HepG2 (cell line): ENCODE results near the gene STAG3. TPM values are rescaled to one million over a fixed set of nuclear protein-coding genes. Genes with fewer than 3 reads are reported as not detected.
A peak's percentile ranks its signal among the peaks of the same experiment; 100 is the strongest.

Source experiments
- ARID4A ChIP-seq: sonication (generic); formaldehyde crosslinking; IDR thresholded peaks from 2 replicates; pipeline ENCODE4 v1.5.0; 2020; ENCODE audit warnings: mild to moderate bottlenecking, missing genetic modification reagents, borderline replicate concordance
- DNMT1 ChIP-seq: sonication (generic); formaldehyde crosslinking; IDR thresholded peaks from 2 replicates; pipeline ENCODE4 v1.5.1; 2020; ENCODE audit warnings: mild to moderate bottlenecking, missing genetic modification reagents
- GABPA ChIP-seq, 2 experiments: IDR thresholded peaks; 2 replicates each; pipeline ENCODE4 v1.6.1; 2011 to 2016; ENCODE audit warnings: low read depth in 2 of 2, low read length in 1 of 2, missing biosample characterization in 1 of 2, missing genetic modification characterization in 1 of 2
- GATAD2A ChIP-seq: IDR thresholded peaks from 2 replicates; pipeline ENCODE4 v1.6.1; 2016
- HIVEP1 ChIP-seq: sonication (generic); formaldehyde crosslinking; IDR thresholded peaks from 2 replicates; pipeline ENCODE4 v1.4.0; 2020; ENCODE audit warnings: mild to moderate bottlenecking, missing genetic modification reagents
- JUND ChIP-seq: sonication (generic); formaldehyde crosslinking; IDR thresholded peaks from 2 replicates; pipeline ENCODE4 v1.8.0; 2022; ENCODE audit warnings: mild to moderate bottlenecking, missing genetic modification reagents
- PATZ1 ChIP-seq: sonication (generic); formaldehyde crosslinking; IDR thresholded peaks from 2 replicates; pipeline ENCODE4 v1.4.0; 2020; ENCODE audit warnings: missing genetic modification reagents
- SPEN ChIP-seq: sonication (generic); formaldehyde crosslinking; IDR thresholded peaks from 2 replicates; pipeline ENCODE4 v1.5.1; 2020; ENCODE audit warnings: low read depth, mild to moderate bottlenecking, missing genetic modification reagents
- SRY ChIP-seq: sonication (generic); formaldehyde crosslinking; IDR thresholded peaks from 2 replicates; pipeline ENCODE4 v1.8.0; 2022; ENCODE audit warnings: mild to moderate bottlenecking, missing genetic modification reagents
- ZNF451 ChIP-seq: sonication (generic); formaldehyde crosslinking; IDR thresholded peaks from 2 replicates; pipeline ENCODE4 v1.5.0; 2020; ENCODE audit warnings: mild to moderate bottlenecking, missing genetic modification reagents
- ZNF704 ChIP-seq: sonication (generic); formaldehyde crosslinking; IDR thresholded peaks from 2 replicates; pipeline ENCODE4 v1.8.1; 2023; ENCODE audit warnings: mild to moderate bottlenecking, inconsistent platforms, moderate library complexity, missing genetic modification reagents, borderline replicate concordance
- polyA plus RNA-seq, 8 experiments: library from polyadenylated mRNA; depleted of rRNA in 3 of 8; stranded (reverse) in 7 of 8; unstranded in 1 of 8; fragments of >200 nt; fragmentation: Illumina TruSeq in 4 of 8; extraction: Trizol in 4 of 8; gene quantifications; 2 replicates each; pipeline versions ENCODE4 v1.2.1 to v1.2.3, GENCODE V29; 2011 to 2016; ENCODE audit warnings: low read depth in 4 of 8, missing spikeins in 1 of 8, mixed read lengths in 1 of 8; ENCODE audit not compliant: insufficient read depth in 1 of 8
- total RNA-seq, 5 experiments: library from RNA; depleted of rRNA; stranded (reverse); fragments of >200 nt; fragmentation: Illumina TruSeq; extraction: Trizol; gene quantifications; 2 replicates each; pipeline ENCODE4 v1.2.3, GENCODE V29; 2016; ENCODE audit warnings: low read depth in 1 of 5
- TF ChIP-seq, protein P1 (sequence below): sonication (generic); formaldehyde crosslinking; conservative IDR thresholded peaks from 2 replicates; pipeline ENCODE4 v1.4.0; 2020; ENCODE audit warnings: missing genetic modification reagents
- TF ChIP-seq, protein P2 (sequence below): sonication (generic); formaldehyde crosslinking; IDR thresholded peaks from 2 replicates; pipeline ENCODE4 v1.5.1; 2020; ENCODE audit warnings: missing genetic modification reagents, mild to moderate bottlenecking, borderline replicate concordance

Gene STAG3
- total and polyA plus RNA-seq, 2 of the 13 experiments (the other 11 are each of a cell fraction or from before 2014, with no cell fraction given) = 0.09 to 0.33 TPM

DNA sequence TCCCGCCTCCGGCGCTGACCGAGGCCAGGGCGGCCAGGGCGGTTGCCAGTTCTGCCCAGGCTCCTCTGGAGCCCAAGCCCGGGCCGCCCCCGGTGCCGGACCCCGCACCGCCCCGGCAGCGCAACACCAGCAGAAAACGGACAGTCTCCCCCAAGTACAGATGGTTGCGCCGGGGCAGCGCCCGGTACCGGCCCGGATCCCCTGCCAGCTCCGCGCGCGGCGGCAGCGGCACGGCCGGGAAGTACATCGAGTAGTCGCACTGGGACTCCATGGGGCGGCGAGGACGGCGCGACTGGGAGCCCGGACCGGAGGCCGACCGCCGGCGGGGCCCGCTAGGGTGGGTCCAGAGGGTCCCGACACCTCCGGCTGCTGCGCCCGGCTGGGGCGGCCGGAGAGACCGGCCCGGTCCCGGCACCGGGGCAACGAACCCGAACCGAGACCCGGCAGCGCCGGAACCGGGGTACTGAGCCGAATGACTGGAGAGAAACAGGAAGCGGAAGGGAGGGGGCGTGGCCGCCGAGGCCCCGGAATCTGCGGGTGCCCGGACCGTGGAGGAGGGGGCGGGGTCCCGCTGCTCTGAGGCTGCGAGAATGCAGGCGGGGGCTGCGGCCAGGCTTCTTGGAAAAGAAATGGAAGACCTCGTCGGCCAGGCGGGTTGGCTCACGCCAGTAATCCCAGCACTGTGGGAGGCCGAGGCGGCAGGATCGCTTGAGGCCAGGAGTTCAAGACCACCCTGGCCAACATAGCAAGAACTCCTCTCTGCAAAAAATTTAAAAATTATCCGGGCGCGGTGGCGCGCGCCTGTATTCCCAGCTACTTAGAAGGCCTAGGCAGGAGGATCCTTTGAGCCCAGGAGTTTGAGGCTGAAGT lies 19.3 kb upstream of the STAG3 start, which contains the start of gene TRAPPC14 (continued):
- TF ChIP-seq ZNF451 (CRISPR knock-in tag) (no peak), GATAD2A (CRISPR knock-in tag) (peak; percentile 39; the same call in 1 of the 2 replicates), SPEN (CRISPR knock-in tag) (peak; percentile 39; the same call in 1 of the 2 replicates), GABPA (IDR thresholded peaks at IDR 0.05; ENCODE audit: low read depth, low read length) (peak; percentile 89), GABPA (CRISPR knock-in tag; IDR thresholded peaks at IDR 0.05; ENCODE audit: low read depth) (peak; percentile 94), JUND (no peak), PATZ1 (peak; percentile 91), SRY (CRISPR knock-in tag) (no peak; the same call in 1 of the 2 replicates), HIVEP1 (peak; percentile 32; the same call in 1 of the 2 replicates), ZNF704 (0 out of 2 replicates have a peak, but pooled peaks have one; percentile 77), ARID4A (CRISPR knock-in tag) (peak; percentile 89), DNMT1 (CRISPR knock-in tag) (0 out of 2 replicates have a peak, but pooled peaks have one; percentile 24)
- TF ChIP-seq, protein P1, sequence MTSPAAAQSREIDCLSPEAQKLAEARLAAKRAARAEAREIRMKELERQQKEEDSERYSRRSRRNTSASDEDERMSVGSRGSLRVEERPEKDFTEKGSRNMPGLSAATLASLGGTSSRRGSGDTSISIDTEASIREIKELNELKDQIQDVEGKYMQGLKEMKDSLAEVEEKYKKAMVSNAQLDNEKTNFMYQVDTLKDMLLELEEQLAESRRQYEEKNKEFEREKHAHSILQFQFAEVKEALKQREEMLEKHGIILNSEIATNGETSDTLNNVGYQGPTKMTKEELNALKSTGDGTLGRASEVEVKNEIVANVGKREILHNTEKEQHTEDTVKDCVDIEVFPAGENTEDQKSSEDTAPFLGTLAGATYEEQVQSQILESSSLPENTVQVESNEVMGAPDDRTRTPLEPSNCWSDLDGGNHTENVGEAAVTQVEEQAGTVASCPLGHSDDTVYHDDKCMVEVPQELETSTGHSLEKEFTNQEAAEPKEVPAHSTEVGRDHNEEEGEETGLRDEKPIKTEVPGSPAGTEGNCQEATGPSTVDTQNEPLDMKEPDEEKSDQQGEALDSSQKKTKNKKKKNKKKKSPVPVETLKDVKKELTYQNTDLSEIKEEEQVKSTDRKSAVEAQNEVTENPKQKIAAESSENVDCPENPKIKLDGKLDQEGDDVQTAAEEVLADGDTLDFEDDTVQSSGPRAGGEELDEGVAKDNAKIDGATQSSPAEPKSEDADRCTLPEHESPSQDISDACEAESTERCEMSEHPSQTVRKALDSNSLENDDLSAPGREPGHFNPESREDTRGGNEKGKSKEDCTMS = no peak
- TF ChIP-seq, protein P2, sequence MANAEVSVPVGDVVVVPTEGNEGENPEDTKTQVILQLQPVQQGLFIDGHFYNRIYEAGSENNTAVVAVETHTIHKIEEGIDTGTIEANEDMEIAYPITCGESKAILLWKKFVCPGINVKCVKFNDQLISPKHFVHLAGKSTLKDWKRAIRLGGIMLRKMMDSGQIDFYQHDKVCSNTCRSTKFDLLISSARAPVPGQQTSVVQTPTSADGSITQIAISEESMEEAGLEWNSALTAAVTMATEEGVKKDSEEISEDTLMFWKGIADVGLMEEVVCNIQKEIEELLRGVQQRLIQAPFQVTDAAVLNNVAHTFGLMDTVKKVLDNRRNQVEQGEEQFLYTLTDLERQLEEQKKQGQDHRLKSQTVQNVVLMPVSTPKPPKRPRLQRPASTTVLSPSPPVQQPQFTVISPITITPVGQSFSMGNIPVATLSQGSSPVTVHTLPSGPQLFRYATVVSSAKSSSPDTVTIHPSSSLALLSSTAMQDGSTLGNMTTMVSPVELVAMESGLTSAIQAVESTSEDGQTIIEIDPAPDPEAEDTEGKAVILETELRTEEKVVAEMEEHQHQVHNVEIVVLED = peak; percentile 49; the same call in 1 of the 2 replicates
